IPS-15b (cell line): ENCODE data around the gene ITGB2.
A peak's percentile ranks its signal among the peaks of the same experiment; 100 is the strongest.
"Not testable (repeated sequence)": the region's sequence is repeated elsewhere in the genome, so short reads cannot be mapped to it uniquely, and the experiment has no call there.

Source experiments
- H3K27me3 ChIP-seq: one replicate; pipeline ENCODE4 v1.6.1; 2013; ENCODE audit warnings: low read length; ENCODE audit not compliant: control insufficient read depth, insufficient read depth
- H3K36me3 ChIP-seq: one replicate; pipeline ENCODE4 v1.6.1; 2013; ENCODE audit warnings: low read length; ENCODE audit not compliant: control insufficient read depth, insufficient read depth
- H3K4me1 ChIP-seq: one replicate; pipeline ENCODE4 v1.6.1; 2013; ENCODE audit warnings: mild to moderate bottlenecking, low read length; ENCODE audit not compliant: control insufficient read depth, insufficient read depth
- H3K4me3 ChIP-seq: one replicate; pipeline ENCODE4 v1.5.1; 2013; ENCODE audit warnings: low read depth, low read length
- H3K9ac ChIP-seq: one replicate; pipeline ENCODE4 v1.6.1; 2013; ENCODE audit warnings: low read depth, mild to moderate bottlenecking, low read length
- H3K9me3 ChIP-seq: one replicate; pipeline ENCODE4 v1.6.1; 2013; ENCODE audit warnings: mild to moderate bottlenecking, low read length; ENCODE audit not compliant: control insufficient read depth, insufficient read depth

The ITGB2 gene

GRCh38 chr21:44886113-44887075 lies 34.3 kb downstream of the ITGB2 start:
- Histone ChIP-seq H3K4me1 (no peaks in the 10 kb centered on the region), H3K9ac (no peak overlapping the region), H3K9me3 (no peaks in the 10 kb centered on the region), H3K4me3 (no peak overlapping the region), H3K27me3 (no peaks in the 10 kb centered on the region), H3K36me3 (no peaks in the 10 kb centered on the region)

DNA sequence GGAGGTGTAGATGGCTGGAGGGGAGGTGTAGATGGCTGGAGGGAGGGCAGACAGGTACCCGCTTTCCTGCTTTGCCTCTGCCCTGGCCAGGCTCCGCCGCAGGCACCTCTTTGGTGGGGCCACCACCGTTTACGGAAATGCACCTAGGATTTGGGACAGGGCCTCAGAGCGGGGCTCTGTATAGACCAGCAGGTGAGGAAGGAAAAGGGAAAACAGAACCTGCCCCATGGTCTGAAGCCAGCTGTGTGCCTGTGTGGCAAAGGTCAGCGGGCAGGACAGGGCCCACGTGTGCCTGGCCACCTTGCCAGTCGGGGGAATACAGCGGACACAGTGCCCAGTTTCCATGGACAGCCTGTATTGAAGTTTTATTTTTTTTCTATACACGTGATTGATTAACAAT lies 35.1 kb downstream of the ITGB2 start:
- H3K9ac ChIP-seq = no peak overlapping the region
- H3K27me3 ChIP-seq = no peaks in the 10 kb centered on the region
- H3K36me3 ChIP-seq = no peaks in the 10 kb centered on the region
- no peaks in the 10 kb centered on the region for H3K4me1 ChIP-seq
- no peaks in the 10 kb centered on the region for H3K9me3 ChIP-seq
- no peak overlapping the region for H3K4me3 ChIP-seq

DNA sequence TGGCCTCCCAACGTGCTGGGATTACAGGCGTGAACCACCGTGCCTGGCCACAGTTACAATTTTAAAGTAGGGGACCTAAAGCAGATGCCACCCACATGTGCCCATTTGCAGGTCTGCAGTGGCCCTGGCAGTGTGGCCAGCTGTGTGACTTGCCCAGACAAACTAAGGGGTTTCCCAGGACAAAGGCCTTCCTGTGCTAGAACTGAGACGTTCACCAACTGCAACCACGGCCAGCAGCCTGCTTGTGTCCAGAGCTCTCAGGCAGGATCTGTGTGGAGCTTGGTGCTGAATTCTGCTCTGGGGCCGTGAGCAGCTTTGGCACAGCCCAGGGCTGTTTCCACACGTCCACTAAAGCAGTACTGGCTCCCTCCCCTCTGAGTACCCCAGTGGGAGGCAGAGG lies 36.6 kb downstream of the ITGB2 start:
- no peaks in the 10 kb centered on the region for H3K9me3 ChIP-seq
- H3K4me1 ChIP-seq = no peaks in the 10 kb centered on the region
- H3K36me3 ChIP-seq = no peaks in the 10 kb centered on the region
- no peak overlapping the region for H3K9ac ChIP-seq
- H3K27me3 ChIP-seq = no peaks in the 10 kb centered on the region
- no peak overlapping the region for H3K4me3 ChIP-seq

- Histone ChIP-seq H3K4me3 (no peak overlapping the region), H3K9me3 (no peaks in the 10 kb centered on the region), H3K9ac (no peak overlapping the region), H3K27me3 (no peaks in the 10 kb centered on the region), H3K4me1 (peaks cover 4% of the 10 kb centered on the region), H3K36me3 (no peaks in the 10 kb centered on the region)
These were observed 37.4 kb downstream of the ITGB2 start for GRCh38 chr21:44883250-44883649.

DNA sequence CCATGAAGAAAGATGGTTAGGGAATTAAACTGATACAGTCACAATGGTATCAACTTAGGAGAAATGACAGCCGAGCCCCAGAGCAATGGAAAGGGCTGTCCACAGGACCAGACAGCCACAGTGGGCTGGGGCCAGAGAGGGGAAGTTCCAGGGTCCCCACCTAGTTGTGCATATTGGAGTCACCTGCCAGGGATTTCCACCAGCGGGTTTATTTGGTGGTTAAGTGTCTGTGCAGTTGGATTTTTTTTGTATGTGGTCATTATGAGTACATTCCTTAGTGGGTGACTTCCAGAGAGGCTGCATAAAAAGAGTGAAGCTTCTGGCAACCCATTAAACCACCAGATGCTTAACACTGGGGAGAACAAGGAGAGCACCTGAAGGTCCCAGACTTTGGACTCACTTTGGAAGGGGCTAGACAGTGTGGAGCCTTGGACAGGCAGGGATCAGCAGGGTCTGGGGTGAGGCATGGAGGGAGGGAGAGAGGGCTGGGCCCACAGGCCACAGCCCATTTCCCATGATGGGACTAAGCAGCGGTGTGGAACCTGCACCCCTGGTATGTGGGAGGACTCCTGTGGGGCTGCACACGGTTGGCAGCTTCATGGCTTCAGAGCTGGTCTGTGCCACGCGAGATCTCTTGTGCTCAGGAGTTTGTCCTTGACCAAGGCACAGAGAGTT lies 39.4 kb downstream of the ITGB2 start:
- no peaks in the 10 kb centered on the region for H3K27me3 ChIP-seq
- H3K36me3 ChIP-seq = no peaks in the 10 kb centered on the region
- no peaks in the 10 kb centered on the region for H3K9me3 ChIP-seq
- H3K9ac ChIP-seq = no peak overlapping the region
- H3K4me3 ChIP-seq = no peak overlapping the region
- peaks cover 4% of the 10 kb centered on the region for H3K4me1 ChIP-seq

DNA sequence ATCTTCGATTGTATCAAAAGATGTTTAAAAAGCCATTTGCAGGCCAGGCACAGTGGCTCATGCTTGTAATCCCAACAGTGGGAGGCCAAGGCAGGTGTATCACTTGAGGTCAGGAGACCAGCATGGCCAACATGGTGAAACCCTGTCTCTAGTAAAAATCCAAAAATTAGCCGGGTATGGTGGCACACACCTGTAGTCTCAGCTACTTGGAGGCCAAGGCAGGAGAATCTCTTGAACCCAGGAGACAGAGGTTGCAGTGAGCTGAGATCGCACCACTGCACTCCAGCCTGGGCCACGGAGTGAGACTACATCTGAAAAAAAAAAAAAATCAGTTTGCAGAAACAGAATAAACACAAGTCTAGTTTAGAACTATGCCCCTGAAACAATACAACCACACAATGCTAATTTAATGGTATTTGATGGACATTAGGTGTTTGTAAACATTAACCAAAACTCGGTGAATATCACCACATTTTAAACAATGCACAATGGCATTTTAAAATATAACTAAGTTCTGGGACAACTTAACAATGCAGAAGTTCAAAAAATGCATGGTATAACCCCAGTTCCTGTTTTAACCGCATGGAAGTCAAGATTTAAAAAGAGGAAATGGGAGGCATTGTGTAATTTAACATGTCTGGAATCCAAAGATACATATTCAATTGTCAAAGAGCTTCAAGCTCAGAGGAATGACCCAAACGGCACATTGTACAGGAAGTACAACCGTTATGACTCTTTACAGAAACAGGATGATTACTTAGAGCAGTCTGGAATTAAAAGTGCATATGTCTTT lies 40.1 kb downstream of the ITGB2 start:
- H3K9ac ChIP-seq = no peak overlapping the region
- no peaks in the 10 kb centered on the region for H3K9me3 ChIP-seq
- H3K4me1 ChIP-seq = peaks cover 4% of the 10 kb centered on the region
- H3K36me3 ChIP-seq = no peaks in the 10 kb centered on the region
- peaks cover 4% of the 10 kb centered on the region for H3K27me3 ChIP-seq
- no peak overlapping the region for H3K4me3 ChIP-seq

- not testable (repeated sequence) for H3K4me1 ChIP-seq, H3K9ac ChIP-seq, H3K9me3 ChIP-seq, H3K4me3 ChIP-seq, H3K36me3 ChIP-seq
- peaks cover 17% of the 10 kb centered on the region for H3K27me3 ChIP-seq
These were observed 41.5 kb downstream of the ITGB2 start for GRCh38 chr21:44879238-44879637.

GRCh38 chr21:44878053-44878982 lies 42.4 kb downstream of the ITGB2 start:
- H3K36me3 ChIP-seq = no peaks in the 10 kb centered on the region
- no peaks in the 10 kb centered on the region for H3K9me3 ChIP-seq
- peaks cover 4% of the 10 kb centered on the region for H3K4me1 ChIP-seq
- H3K27me3 ChIP-seq = peaks cover 17% of the 10 kb centered on the region
- no peak overlapping the region for H3K9ac ChIP-seq
- no peak overlapping the region for H3K4me3 ChIP-seq

DNA sequence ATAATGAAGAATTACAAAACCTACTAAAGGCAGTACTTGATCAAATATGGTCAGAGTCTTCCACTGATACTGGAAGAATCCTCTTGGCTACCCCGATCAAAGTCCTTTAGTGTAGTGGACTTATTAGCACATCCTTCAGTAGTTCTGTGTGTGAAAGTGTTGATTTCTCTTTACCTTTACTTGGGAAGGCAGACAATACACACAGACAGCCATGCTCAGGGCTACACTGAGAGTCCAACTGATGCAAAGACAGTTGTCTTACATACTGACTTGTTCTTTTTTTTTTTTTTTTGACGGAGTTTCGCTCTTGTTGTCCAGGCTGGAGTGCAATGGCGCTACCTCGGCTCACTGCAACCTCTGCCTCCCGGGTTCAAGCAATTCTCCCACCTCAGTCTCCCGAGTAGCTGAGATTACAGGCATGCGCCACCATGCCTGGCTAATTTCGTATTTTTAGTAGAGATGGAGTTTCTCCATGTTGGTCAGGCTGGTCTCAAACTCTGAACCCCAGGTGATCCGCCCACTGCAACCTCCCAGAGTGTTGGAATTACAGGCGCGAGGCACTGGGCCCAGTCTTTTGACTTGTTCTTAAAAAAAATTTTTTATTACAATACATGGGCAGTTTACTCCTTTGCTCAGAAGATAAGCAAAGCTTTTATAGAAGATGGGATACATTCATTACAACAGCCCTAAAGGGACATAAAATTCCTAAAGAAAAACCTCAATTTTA lies 43.7 kb downstream of the ITGB2 start:
- Histone ChIP-seq H3K36me3 (no peaks in the 10 kb centered on the region), H3K4me1 (peaks cover 5% of the 10 kb centered on the region), H3K4me3 (no peak overlapping the region), H3K9me3 (no peaks in the 10 kb centered on the region), H3K27me3 (peaks cover 17% of the 10 kb centered on the region), H3K9ac (no peak overlapping the region)

DNA sequence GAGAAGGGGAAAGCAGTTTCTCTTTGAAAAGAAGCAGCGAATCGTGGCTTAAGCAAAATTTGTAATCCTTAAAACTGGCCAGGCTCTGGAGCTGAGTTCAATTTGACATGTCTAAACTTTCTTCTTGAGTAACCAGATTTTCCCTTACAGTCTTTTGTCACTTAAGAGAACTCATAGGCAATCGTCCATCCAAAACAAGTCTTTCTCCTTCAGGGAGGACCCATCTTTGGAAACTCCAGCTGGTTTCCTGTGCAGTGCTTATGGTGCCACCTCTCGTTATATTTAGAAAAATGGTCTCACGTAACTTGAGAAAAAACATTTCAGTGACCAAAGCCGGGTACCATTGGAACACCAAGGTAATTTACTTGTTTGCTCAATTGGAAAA lies 45.4 kb downstream of the ITGB2 start:
- Histone ChIP-seq H3K36me3 (no peaks in the 10 kb centered on the region), H3K4me3 (peak overlapping the region; percentile 70), H3K9me3 (no peaks in the 10 kb centered on the region), H3K27me3 (peaks cover 17% of the 10 kb centered on the region), H3K4me1 (peaks cover 9% of the 10 kb centered on the region), H3K9ac (no peak overlapping the region)
